ENCODE data around the gene MLLT10.
A peak's percentile ranks its signal among the peaks of the same experiment; 100 is the strongest.
"Not testable (repeated sequence)": the region's sequence is repeated elsewhere in the genome, so short reads cannot be mapped to it uniquely, and the experiment has no call there.

MLLT10 gene

DNA sequence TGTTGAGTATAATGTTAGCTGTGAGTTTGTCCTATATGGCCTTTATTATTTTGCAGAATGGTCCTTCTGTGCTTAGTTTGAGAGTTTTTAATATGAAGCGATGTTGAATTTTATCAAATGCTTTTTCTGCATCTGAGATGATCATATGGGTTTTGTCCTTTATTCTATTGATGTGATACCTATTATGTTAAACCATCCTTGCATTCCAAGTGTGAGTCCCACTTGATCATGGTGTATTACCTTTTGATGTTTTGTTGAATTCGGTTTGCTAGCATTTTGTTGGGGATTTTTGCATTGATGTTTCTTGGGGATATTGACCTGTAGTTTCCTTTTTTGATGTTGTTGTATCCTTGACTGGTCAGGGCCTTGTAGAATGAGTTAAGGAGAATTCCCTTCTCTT, 166.4 kb downstream of the MLLT10 start:
- DNase-seq (ENCODE audit: low spot score), result no peak

DNA sequence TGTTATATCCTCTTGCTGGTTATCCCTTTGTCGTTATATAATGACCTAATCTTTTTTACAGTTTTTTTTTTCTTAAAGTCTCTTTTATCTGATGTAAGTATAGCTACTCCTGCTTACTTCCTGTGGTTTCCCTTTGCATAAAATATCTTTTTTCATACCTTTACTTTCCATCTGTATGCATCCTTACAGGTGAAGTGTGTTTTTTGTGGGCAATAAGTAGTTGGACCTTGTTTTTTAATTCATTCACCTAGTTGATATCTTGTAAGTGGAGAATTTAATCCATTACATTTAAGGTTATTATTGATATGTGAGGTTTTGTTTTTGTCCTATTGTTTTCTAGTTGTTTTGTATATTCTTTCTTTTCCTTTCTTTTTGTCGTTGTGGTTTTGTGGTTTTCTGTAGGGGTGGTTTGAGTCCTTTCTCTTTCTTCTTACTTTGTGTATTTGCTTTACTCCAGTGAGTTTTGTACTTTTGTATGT, 168.6 kb downstream of the MLLT10 start:
- no peak for DNase-seq (ENCODE audit: low spot score)

DNA sequence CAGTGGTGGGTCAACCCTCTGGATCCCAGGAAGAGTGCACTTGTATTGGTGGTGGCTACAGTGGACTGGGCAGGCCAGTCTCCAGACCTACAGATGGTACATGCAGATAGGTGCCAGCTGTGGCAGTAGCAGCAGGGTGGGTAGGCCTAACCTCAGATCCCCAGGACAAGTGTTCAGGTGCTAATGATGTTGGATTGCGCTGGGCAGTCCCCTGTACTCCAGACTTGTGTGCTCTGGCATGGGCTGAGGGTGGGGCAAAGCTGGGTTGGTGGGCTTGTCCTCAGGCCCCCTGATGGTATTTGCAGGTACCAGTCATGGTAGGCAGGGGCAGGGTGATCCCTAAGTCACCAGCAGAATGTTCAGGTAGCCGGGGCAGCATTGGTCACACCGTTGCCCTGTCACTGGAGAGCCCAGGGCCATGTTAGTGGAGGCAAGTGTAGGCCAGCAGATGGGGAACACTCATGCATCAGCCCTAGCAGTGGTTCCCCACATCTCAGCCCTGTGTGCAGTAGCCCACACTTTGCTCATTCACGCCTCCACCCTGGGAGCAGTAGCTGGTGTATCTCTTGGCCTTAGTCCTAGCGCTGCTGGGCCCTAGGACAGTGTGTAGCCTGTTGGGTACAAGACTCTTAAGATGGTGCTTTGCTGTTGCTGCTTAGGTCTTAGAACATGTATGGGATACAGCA, 171.3 kb downstream of the MLLT10 start:
- DNase-seq (ENCODE audit: low spot score), result no peak

DNA sequence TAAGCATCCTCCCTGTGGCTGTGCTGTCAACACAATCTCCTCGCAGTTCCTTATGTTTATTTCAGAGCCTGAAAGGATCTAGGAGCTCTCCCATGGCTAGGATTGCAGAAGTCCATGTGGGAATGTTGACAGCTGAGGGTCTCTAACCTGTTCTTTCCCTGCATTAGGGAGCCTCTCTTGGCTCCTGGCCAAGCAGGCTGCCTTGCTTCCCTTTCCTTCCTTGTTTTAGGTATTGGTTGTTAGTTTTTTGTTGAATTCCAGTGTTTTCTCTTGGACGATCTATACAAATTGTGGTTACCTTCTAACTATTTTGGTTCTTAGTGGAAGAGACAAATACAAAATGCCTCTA, 171.8 kb downstream of the MLLT10 start:
- DNase-seq (ENCODE audit: low spot score), result no peak

DNA sequence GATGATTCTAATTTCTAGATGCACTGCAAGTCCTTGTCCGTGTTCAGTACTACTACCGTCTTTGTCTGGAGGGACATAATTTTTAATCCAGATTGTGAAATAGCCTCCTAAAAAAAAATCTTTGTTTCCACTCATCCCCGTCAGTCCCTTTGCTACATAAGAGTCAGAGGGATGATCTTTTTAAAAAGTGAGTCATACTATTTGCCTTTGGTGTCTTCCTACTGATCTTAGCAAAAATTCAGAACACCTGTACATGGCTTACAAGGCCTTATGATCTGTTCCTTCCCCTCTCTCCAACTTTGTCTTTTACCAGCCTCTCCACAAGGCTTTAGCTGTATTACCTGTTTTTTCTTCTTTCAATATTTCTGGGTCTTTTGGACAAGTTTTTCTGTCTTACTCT, 173.5 kb downstream of the MLLT10 start:
- no peak for DNase-seq (ENCODE audit: low spot score)

DNA sequence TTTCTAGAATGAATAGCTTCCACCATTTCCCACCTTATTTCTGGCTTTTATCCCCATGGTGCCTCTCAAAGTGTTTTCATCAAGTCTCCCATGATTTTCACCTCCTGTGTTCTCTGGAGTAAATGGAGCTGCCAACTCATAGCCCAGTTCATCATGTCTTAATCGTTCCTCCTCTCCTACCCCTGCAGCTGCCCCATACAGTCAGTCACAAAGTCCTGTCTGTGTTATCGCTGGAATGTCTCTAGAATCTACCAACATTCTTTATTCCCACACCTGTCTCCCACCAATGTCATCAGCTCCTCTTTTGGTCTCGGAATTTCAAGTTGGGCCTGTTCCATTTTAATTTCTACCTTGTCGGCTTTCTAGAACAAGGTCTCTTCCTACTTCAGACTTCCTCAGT, 178.9 kb downstream of the MLLT10 start:
- no peak for DNase-seq (ENCODE audit: low spot score)

DNA sequence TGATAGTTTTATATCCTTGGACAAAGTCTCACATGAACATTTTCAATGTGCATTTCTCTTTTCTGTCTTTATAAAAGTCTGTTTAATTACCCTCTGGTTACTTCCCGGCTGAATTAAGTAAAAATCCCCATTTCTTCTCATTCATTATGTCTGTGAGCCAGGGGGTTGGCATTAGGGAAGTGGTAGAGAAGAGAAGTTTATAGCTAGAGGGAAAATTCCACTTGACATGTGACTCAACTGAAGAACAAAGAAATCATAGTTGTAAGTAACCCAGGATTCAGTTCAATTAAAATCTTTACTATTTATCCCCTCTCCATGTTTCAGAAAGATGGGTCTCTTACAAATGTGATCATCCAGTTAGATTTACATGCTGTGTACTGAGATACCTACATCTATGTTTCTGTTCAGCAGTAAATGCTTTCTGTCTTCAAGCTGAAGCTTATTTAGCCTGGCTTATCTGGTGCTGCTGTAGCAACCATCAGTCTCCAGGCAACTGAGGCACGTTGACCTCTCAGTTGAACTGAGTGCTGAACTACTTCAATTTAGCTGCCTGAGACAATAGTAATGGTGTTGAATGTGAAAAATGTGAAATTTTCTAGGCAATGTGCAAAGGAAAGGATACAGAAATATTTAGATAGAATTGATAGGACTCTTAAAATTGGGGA, 181.6 kb downstream of the MLLT10 start:
- DNase-seq (ENCODE audit: low spot score), result peak; percentile 32

DNA sequence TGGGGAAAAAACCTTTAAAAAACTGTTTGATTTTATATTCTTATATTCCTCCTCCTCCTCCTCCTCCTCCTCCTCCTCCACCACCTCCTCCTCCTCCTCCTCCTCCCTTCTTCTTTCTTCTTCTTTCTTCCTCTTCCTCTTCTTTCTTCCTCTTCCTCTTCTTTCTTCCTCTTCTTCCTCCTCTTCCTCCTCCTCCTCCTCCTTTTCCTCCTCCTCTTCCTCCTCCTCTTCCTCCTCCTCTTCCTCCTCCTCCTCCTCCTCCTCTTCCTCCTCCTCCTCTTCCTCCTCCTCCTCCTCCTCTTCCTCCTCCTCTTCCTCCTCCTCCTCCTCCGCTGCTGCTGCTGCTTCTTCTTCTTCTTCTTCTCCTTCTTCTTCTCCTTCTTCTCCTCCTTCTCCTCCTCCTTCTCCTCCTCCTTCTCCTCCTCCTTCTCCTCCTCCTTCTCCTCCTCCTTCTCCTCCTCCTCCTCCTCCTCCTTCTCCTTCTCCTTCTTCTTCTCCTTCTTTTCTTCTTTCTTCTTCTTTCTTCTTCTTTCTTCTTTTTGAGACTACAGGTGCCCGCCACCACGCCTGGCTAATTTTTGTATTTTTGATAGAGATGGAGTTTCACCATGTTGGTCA, 183.5 kb downstream of the MLLT10 start:
- not testable (repeated sequence) for DNase-seq (ENCODE audit: low spot score)

DNA sequence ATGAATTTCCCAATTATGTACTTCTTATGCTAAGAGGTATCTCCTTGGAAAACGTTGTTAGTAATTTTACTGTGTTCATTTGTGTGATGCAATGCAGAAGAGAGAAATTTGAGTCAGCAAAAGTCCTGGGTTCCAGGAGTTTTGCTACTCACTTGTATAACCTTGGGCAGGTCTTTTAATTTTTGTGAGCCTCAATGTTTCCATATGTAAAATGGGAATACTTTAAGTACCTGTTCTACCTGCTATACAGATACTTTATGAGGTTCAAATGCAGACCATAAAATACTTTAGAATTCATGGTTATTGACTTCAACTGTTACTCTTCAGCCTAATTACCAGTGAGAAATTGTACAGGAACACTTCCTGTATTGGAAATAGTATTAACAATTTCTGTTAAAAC, 185.5 kb downstream of the MLLT10 start:
- DNase-seq (ENCODE audit: low spot score), result no peak

DNA sequence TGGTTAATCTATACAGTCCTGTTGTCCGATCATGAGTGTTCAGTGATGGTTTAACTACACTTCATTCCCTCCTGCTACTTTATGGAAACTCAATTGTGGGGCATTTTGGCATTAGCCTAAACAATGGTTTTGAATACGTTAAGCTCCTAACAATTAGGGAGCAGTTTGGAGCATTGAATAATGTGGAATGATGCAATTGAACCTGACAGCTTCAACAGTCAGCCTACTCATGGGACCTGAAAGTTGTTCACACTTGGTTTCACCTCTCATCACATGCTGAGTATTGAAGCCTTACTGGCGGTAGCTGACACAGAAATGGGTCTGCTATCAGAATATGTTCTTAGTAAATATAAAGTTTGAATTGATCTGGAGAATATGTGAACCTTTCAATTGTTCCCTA, 186.1 kb downstream of the MLLT10 start:
- DNase-seq (ENCODE audit: low spot score), result no peak

DNA sequence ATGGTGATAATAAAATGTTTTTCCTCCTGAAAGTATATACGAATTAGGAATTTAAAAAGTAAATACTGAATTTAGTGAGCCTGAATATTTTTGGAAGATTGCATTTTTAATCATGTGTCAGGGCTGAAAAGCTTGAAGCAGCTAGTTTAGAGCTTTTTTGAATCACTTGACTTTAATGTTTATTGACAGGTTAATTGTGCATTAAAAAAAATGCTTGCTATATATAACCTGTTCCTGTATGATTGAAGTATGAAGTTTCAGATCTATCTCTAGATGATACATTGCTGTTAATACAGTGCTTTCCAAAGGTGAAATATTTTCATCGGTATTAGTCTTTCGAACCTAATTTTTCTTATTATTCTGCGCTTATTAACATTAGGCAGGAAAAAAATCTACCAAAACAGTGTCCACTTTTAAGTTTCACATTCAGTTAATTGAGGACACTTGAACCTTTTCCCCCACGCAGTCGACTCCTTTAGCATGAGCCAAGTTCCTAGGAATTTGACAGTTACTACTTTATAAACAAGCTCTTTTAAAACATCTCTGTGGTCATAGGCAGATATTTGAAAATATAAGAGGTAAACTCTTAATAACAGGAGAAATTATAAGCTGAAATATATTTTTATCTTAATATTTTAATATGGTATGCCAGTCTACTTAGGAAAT, 187.1 kb downstream of the MLLT10 start:
- DNase-seq (ENCODE audit: low spot score), result no peak

DNA sequence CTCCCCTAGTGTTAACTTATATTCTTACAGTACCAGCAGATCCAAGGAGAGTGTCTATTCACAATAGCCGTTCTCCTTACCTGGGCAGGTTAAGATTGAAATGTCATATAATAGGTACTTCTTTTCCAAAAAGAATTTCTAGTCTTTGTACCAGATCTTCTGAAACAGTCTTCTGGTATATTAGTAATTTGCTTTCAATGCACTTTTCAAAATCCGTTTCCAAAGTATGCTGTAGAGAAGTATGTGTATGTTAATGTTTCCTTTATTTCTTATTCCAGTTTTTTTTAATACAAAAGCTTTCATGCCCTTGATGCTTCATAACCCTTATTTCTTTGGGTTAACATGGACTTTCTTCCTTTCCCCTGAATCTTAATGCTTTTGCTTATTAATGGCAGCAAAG, 188.2 kb downstream of the MLLT10 start:
- no peak for DNase-seq (ENCODE audit: low spot score)

DNA sequence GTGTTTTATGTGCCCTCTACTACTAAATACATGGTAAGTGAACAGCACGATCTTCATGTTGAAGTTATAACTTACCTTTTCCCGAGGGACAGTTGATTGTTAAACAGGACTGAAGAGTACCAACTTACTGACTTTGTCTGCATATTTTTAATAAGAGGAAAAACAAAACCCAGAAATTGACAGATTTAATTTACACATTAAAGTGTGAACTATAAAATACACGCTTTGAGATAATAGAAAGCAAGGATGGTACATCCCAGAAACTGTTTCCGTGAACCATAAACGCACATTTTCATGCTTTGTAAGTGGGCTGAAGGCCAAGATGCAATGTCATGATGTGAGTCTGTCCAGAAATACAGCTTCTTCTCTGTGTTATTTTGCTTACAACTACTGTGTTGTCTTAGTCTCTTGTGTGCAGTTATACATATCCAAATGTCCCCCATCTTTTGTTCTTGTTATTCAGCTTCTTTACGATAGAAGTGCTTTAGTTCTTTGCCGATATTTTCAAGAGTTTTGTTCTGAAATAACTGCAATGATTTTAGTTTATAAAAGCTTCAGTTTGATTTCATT, 190.1 kb downstream of the MLLT10 start:
- no peak for DNase-seq (ENCODE audit: low spot score)

DNA sequence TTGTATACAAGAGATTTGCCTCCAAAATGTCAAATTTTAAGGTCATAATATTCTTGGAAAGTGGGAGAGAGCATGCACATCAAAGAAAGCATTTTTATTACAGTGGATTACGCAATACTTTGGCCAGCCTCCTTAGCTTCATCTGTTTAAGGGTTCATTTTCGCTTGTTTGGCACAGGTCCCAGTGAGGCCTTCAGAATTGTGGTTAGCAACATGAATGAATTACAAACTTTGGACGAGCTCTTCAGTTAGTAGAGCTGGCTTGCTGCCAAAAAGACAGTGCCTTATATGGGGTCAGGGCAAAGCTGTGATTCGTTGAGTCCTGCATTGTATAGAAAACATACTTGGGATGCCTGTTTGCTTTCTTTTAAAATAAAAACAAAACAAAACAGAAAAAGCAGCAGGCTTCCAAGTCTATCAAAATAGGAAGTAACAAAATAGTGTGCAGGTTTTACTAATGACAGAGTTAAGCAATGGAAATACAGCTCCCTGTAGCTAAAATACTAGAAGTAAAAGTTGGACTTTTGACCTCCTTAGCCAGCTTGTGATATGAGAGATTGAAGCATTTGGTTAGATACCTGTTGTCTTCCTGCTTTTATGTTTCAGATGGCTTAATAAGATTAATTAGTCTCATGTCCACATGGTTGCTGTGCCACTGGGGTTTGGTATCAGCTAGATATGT, 190.8 kb downstream of the MLLT10 start:
- DNase-seq (ENCODE audit: low spot score), result peak; percentile 97

DNA sequence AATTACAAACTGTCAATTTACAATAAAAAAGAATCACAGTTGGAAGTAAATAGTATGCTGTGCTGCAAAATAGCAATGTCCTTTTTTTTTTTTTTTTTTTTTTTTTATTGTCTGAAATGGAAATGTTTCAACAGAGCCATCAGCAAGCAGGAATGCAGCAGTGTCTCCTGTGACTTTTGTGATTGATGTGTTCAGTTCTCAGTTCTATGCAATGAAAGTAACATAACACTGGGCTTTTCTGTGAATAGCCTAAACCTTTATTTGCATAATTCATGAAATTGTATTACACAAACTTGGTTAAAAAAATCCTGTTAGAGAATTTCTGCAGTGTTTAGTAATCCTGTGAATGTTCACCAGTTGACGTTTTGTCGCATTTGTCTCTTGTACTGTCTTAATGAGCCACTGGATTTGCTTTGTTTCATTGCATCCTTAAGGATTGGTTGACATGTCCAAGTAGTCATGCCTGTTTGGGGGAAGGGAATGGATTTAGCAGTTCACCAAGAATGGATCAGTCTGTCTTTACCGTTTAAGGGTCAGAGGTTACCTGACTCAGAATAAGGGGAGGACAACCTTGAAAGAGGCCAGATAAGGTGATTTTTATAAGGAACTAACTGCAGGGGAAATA, 192.7 kb downstream of the MLLT10 start:
- no peak for DNase-seq (ENCODE audit: low spot score)

DNA sequence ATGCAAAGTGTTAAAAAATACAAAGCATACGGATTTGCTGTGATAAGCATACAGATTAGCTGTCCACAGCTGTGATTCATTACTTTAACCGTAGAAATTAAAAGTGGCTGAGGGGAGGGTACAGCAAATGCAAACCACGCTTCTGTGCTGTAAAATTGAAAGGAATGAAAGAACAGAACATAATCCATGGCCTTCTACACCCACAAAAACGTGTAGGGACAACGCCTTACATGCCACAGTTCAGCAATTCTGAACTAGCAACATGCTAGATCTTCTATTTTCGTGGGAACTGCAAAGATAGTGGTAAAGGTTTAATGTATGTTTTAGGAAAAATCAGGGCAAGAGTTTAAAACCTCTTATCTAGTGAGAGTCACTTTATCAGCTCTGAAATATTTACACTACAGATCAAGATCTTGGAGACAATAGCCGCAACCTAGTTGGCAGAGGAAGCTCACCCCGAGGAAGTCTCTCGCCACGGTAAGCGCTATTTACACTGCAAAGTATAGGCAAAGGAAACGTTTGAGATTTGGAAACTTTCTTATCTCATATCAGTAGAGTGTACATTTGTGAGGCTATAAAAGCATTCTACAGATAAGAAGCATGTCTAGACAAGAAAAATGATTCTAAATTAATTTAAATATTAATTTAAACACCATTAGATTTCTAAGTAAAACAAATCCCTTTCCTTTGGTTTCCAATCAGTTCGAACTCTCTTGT, 193.6 kb downstream of the MLLT10 start:
- DNase-seq (ENCODE audit: low spot score), result no peak

DNA sequence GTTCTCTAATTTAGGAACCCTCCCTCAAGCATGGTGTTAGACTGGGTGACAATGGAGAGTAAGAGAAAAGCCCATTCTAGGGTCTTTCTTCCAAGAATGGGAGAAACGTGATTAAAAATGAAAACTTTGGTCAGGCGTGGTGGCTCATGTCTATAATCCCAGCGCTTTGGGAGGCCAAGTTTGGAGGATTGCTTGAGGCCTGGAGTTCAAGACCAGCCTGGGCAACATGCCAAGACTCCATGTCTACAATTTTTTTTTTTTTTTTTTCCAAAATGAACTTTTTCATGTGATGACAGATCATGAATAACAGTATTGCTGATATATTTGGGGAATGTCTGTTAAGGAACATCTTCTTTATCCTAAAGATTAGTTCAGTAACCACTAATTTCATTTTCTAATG, 194.6 kb downstream of the MLLT10 start:
- no peak for DNase-seq (ENCODE audit: low spot score)

DNA sequence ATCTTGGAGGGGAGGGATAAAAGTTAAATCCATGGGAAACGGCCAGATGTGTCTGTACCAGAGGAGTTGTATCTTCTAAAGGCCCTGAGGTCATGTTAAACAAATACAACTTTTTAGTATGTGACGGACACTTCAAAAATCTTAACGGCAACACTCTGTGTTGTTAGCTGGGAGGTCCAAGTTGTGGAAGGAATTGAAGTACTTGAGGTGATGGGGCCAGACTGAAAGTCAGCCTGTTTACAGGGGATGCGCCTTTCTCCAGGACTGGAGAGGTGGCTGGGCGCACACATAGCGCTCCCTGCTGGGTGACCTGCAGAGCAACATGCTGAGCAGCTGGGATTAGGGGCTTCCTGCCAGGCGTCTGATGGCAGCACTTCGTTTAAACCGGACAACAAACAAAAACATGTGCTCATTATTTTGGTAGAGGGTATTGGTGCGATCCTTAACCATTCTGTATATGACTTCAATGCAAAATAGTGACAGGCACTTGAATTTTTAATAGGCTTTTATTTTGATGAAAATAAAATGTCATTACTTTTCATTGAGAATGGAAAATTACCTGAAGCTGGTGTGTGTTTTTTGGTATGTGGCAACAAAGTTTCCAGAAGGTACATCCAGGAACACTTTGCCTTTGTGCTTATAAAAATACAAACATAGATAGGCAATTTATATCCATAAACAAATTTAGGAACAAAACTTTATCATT, 198.2 kb downstream of the MLLT10 start:
- peak; percentile 71 for DNase-seq (ENCODE audit: low spot score)

DNA sequence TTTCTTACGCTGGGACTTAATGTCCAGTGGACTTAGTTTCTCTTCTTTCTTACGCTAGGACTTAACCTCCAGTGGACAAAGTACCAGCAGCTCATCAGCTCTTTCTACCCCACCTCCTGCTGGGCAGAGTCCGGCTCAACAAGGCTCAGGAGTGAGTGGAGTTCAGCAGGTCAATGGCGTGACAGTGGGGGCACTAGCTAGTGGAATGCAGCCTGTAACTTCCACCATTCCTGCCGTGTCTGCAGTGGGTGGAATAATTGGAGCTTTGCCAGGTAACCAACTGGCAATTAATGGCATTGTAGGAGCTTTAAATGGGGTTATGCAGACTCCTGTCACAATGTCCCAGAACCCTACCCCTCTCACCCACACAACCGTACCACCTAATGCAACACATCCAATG, 199.7 kb downstream of the MLLT10 start:
- DNase-seq (ENCODE audit: low spot score), result no peak

DNA sequence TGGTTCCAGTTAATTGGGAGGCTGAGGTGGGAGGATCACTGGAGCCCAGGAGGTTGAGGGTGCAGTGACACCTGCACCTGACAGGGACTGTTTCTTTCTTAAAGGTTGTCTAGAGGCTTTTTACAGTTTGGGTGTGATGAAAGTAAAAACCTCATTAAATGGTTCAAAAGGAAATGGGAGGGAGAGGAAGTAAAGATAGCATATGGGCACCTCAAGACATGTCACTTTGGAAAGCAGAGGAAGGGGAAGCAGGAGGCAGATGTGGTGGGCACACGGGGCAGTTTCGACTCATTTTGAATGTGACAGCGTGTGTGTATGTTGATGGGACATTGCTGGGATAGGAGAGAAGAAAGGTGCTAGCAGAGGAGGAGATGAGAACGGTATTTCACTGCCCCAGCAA, 203.1 kb downstream of the MLLT10 start:
- DNase-seq (ENCODE audit: low spot score), result no peak

Measured in pons (tissue), 1 donor.